Ovary (tissue), 9 donors: ENCODE data around the gene ELMOD3. TPM values are rescaled to one million over a fixed set of nuclear protein-coding genes. Genes with fewer than 3 reads are reported as not detected.

Source experiments
- DNase-seq, 5 donors: peaks; one replicate each; pipeline ENCODE4 v3.0.0-alpha.2; 2019 to 2020
- H3K27ac ChIP-seq, 2 donors: fragments of 200-600 bp; one replicate each; pipeline versions ENCODE4 v1.5.1 to v1.8.0; 2019 to 2022
- H3K27me3 ChIP-seq: fragments of 200-600 bp; one replicate; pipeline ENCODE4 v1.8.0; 2022
- H3K36me3 ChIP-seq: fragments of 200-600 bp; sonication (generic); one replicate; pipeline ENCODE4 v1.5.1; 2019
- H3K4me1 ChIP-seq: one replicate; pipeline ENCODE4 v1.8.1; 2013; ENCODE audit warnings: mild to moderate bottlenecking, moderate library complexity; ENCODE audit not compliant: insufficient read depth
- H3K4me3 ChIP-seq: fragments of 200-600 bp; sonication (generic); one replicate; pipeline ENCODE4 v1.5.1; 2017
- H3K9me3 ChIP-seq, 2 donors: fragments of 200-600 bp in 1 of 2; sonication (generic) in 1 of 2; one replicate each; pipeline versions ENCODE4 v1.5.1 to v1.8.1; 2013 to 2019; ENCODE audit warnings: mild to moderate bottlenecking in 1 of 2, moderate library complexity in 1 of 2
- CTCF ChIP-seq, 3 donors: fragments of 450-650 bp in 2 of 3; fragments of 200-600 bp in 1 of 3; IDR thresholded peaks; one replicate each; pipeline versions ENCODE4 v1.5.1 to v1.8.0; 2016 to 2022; ENCODE audit warnings: antibody characterized with exemption in 3 of 3, mild to moderate bottlenecking in 1 of 3
- EP300 ChIP-seq: sonication (generic); formaldehyde crosslinking; IDR thresholded peaks from one replicate; pipeline ENCODE4 v1.6.1; 2017; ENCODE audit warnings: antibody characterized with exemption
- POLR2A ChIP-seq: fragments of 450-650 bp; IDR thresholded peaks from one replicate; pipeline ENCODE4 v1.6.1; 2017; ENCODE audit warnings: antibody characterized with exemption, mild to moderate bottlenecking, moderate library complexity
- WGBS, 3 donors: extraction: QIAGEN DNeasy Blood & Tissue Kit in 1 of 3; methylation state at CpG; one replicate each; pipeline versions ENCODE4 v1.1.5 to v1.1.7; 2013 to 2017; 5-methylcytosine and 5-hydroxymethylcytosine counted together
- intact Hi-C, 4 donors: fragments of 100-400 bp; cut with DNase I; formaldehyde crosslinking; loops; one replicate each; pipeline versions ENCODE4 v1.11.0 to v1.15.1; 2022 to 2023
- polyA plus RNA-seq, 2 donors: library from polyadenylated mRNA; stranded (reverse); fragments of 200-250 nt in 1 of 2; fragments of 350-450 nt in 1 of 2; fragmentation: Illumina TruSeq in 1 of 2; extraction: RNeasy Lipid Tissue Mini Kit (QIAGEN cat#74804) in 1 of 2; gene quantifications; one replicate each; pipeline ENCODE4 v1.2.3, GENCODE V29; 2013 to 2014
- total RNA-seq, 7 donors: library from RNA; depleted of rRNA in 2 of 7; stranded (reverse); fragments of >200 nt in 2 of 7; fragmentation: NEBNext Ultra II Directional in 3 of 7; extraction: Animal tissue kit (Norgen Biotek cat#: 25700) in 3 of 7; gene quantifications; one replicate each; pipeline versions ENCODE4 v1.1.0 to v1.2.4, GENCODE V29; 2016 to 2023
- donor health status: DM: no; HTN: no; CAD: no; lungs with moderate emphysema.
- donor health status: DM: no; HTN: no; CAD: no.
- donor health status: Bipolar disorder and iron deficiency.
- donor health status: DM: yes; HTN: yes; CAD: no.
- donor health status: DM: no; HTN: no; CAD: no.
- donor health status: DM: yes; HTN: yes; CAD: no.

The ELMOD3 gene
- total and polyA plus RNA-seq, 9 donors = 13.0 to 23.0 (median 17.3) TPM

GRCh38 chr2:85344356-85344954, 10.1 kb upstream of the ELMOD3 start:
- Histone ChIP-seq H3K4me1 (no peaks in the 10 kb centered on the region), H3K27me3 (no peaks in the 10 kb centered on the region), H3K27ac (no peak overlapping the region), H3K4me3 (no peak overlapping the region), H3K9me3 (no peaks in the 10 kb centered on the region), H3K36me3 (no peaks in the 10 kb centered on the region)
- DNase-seq = no peak
- intact Hi-C loops = no loop called here
- TF ChIP-seq EP300 = no peak
- no peak for TF ChIP-seq POLR2A
- no peak for TF ChIP-seq CTCF (IDR thresholded peaks at IDR 0.05)
- WGBS, 3 donors = 79 to 89% (median 80%) methylated on average over 14 of the region's 14 CpGs

GRCh38 chr2:85347599-85347998, 7.0 kb upstream of the ELMOD3 start:
- TF ChIP-seq EP300 (no peak), POLR2A (no peak), CTCF (IDR thresholded peaks at IDR 0.05) (no peak)
- H3K27me3 ChIP-seq = no peaks in the 10 kb centered on the region
- no peaks in the 10 kb centered on the region for H3K4me1 ChIP-seq
- DNase-seq = no peak
- intact Hi-C loops = no loop called here
- no peak overlapping the region for H3K27ac ChIP-seq
- 79 to 85% (median 83%) methylated on average over 3 of the region's 3 CpGs for WGBS, 3 donors
- H3K36me3 ChIP-seq = no peaks in the 10 kb centered on the region
- H3K9me3 ChIP-seq = no peaks in the 10 kb centered on the region
- no peak overlapping the region for H3K4me3 ChIP-seq

GRCh38 chr2:85353876-85354285, 688 bp upstream of the ELMOD3 start:
- WGBS, 3 donors = 0 to 1% (median 0%) methylated on average over 16 of the region's 16 CpGs
- intact Hi-C loops = no loop called here

GRCh38 chr2:85355073-85355410, 473 bp downstream of the ELMOD3 start:
- Histone ChIP-seq H3K27ac (peak overlapping the region; percentile 64 to 70), H3K4me3 (peak overlapping the region; percentile 73), H3K4me1 (no peaks in the 10 kb centered on the region), H3K36me3 (no peaks in the 10 kb centered on the region), H3K27me3 (no peaks in the 10 kb centered on the region), H3K9me3 (no peaks in the 10 kb centered on the region)
- DNase-seq = peak in 1 of 5 donors; percentile 34
- TF ChIP-seq POLR2A = no peak
- no peak for TF ChIP-seq EP300
- no peak for TF ChIP-seq CTCF (IDR thresholded peaks at IDR 0.05)
- intact Hi-C loops = no loop called here
- WGBS, 3 donors = 2 to 6% (median 5%) methylated on average over 10 of the region's 10 CpGs

More at GRCh38 chr2:85353876-85354285, 688 bp upstream of the ELMOD3 start:
- no peaks in the 10 kb centered on the region for H3K27me3 ChIP-seq
- peak; percentile 50 to 65 (median 61) for DNase-seq
- H3K27ac ChIP-seq = peak overlapping the region in 1 of 2 donors; percentile 64
- H3K4me3 ChIP-seq = peak overlapping the region; percentile 73
- H3K36me3 ChIP-seq = no peaks in the 10 kb centered on the region
- no peaks in the 10 kb centered on the region for H3K4me1 ChIP-seq
- no peaks in the 10 kb centered on the region for H3K9me3 ChIP-seq
- TF ChIP-seq POLR2A (no peak), CTCF (IDR thresholded peaks at IDR 0.05) (no peak), EP300 (no peak)
